Measurements from ENCODE around the gene ANO2. TPM values are rescaled to one million over a fixed set of nuclear protein-coding genes. Genes with fewer than 3 reads are reported as not detected.

Gene ANO2
- total and polyA plus RNA-seq, 2 donors (not counting 3 experiments of a cell fraction or from before 2014, with no cell fraction given), result 15.4 to 65.0 TPM

DNA sequence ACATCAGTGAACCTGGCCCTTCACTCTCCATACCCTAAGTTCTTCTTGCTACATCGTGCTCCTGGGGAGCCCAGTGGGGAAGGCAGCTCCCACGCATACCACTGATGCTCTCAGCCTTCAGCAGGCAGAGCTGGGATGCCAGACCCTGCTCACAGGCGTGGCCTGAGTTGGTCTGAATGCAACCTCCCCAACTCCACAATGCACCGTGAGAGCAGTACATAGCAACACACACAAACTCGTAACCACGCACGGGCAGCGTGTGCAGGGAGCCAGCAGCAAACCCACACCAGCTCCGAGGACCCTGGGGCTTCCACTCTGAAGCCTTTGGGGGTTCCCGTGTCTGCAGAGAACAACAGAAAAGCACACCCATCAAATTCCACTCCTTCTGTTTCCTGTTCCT, 37.3 kb downstream of the ANO2 start:
- ChIA-PET POLR2A (no interaction called here), CTCF (interaction anchor here (1.0 kb wide), 1 partner anchor 9 kb away, joined by 3 read pairs; no protein-coding TSS in a partner anchor)
- Histone ChIP-seq H4K20me1 (replicated peaks; ENCODE audit: control insufficient read depth, extremely low read depth, insufficient read depth, low read length) (no peaks in the 10 kb centered on the region), H3K9me1 (replicated peaks; ENCODE audit: control insufficient read depth, extremely low read depth, insufficient read depth, low read length) (no peaks in the 10 kb centered on the region), H3K4me1 (ENCODE audit: control insufficient read depth, extremely low read depth, insufficient read depth, low read length) (no peaks in the 10 kb centered on the region), H3K79me2 (ENCODE audit: control insufficient read depth, insufficient read depth, low read length) (no peaks in the 10 kb centered on the region), H3K9ac (replicated peaks; ENCODE audit: extremely low read depth, insufficient read depth, low read length) (no peak overlapping the region), H3K27me3 (ENCODE audit: control insufficient read depth in 2 of 2, insufficient read depth in 2 of 2, low read length in 2 of 2) (no peaks in the 10 kb centered on the region), H2AFZ (ENCODE audit: low read depth, low read length) (no peak overlapping the region), H3K4me2 (ENCODE audit: insufficient read depth, low read length) (no peak overlapping the region), H3K4me3 (replicated peaks in 1 of 3; ENCODE audit: insufficient read depth in 1 of 3, low read depth in 1 of 3, low read length in 3 of 3) (no peak overlapping the region), H3K9me3 (replicated peaks; ENCODE audit: control insufficient read depth, insufficient read depth, low read length) (no peaks in the 10 kb centered on the region), H3K27ac (ENCODE audit: insufficient read depth, low read depth, low read length) (no peak overlapping the region), H3K36me3 (ENCODE audit: control insufficient read depth in 2 of 2, extremely low read depth in 1 of 2, insufficient read depth in 2 of 2, low read length in 2 of 2) (peaks cover 11 to 54% of the 10 kb centered on the region in 2 experiments)
- intact Hi-C loops (cut with micrococcal nuclease), result no loop called here
- no TSS peak for BruUV-seq (replicated peaks)
- DNase-seq (ENCODE audit: low read depth, low spot score) (no peak), FAIRE-seq (no peak)
- TF ChIP-seq, protein P1, sequence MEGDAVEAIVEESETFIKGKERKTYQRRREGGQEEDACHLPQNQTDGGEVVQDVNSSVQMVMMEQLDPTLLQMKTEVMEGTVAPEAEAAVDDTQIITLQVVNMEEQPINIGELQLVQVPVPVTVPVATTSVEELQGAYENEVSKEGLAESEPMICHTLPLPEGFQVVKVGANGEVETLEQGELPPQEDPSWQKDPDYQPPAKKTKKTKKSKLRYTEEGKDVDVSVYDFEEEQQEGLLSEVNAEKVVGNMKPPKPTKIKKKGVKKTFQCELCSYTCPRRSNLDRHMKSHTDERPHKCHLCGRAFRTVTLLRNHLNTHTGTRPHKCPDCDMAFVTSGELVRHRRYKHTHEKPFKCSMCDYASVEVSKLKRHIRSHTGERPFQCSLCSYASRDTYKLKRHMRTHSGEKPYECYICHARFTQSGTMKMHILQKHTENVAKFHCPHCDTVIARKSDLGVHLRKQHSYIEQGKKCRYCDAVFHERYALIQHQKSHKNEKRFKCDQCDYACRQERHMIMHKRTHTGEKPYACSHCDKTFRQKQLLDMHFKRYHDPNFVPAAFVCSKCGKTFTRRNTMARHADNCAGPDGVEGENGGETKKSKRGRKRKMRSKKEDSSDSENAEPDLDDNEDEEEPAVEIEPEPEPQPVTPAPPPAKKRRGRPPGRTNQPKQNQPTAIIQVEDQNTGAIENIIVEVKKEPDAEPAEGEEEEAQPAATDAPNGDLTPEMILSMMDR (IDR thresholded peaks at IDR 0.05; ENCODE audit: extremely low read depth in 1 of 2, insufficient read depth in 1 of 2, low read depth in 1 of 2, low read length in 2 of 2), result no peak
- TF ChIP-seq FOS (IDR thresholded peaks at IDR 0.05; ENCODE audit: borderline replicate concordance, insufficient read depth, low read length) (no peak), MYC (IDR thresholded peaks at IDR 0.05; ENCODE audit: low read depth, low read length) (no peak)
- dilution Hi-C loops (cut with MboI; ENCODE audit: extremely low pct_ligation_motif_present, low sequenced_read_pairs), result no loop called here

DNA sequence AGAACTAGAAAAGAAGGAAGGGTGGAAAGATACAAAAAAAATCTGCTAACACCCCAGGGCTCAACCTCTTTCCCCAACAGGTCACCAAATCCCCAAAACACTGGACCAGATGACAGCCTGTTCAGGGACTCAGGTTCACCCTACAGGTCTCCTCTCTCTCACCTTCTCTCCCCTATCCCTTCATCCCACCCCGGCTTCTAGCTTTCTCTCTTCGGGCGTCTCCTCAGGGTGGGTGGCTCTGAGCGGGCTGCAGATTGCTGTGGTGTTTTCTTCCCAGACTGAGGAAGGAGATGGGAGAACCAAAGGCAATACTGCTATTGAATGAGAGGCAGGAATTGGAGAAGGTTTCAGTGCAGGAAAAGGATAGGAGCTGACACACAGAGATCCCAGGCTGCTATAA, 39.3 kb downstream of the ANO2 start:
- FAIRE-seq (no peak), DNase-seq (ENCODE audit: low read depth, low spot score) (no peak)
- intact Hi-C loops (cut with micrococcal nuclease) (no loop called here), dilution Hi-C loops (cut with MboI; ENCODE audit: extremely low pct_ligation_motif_present, low sequenced_read_pairs) (no loop called here)
- H3K9ac ChIP-seq (replicated peaks; ENCODE audit: extremely low read depth, insufficient read depth, low read length), result no peak overlapping the region
- no TSS peak for BruUV-seq (replicated peaks)
- H3K79me2 ChIP-seq (ENCODE audit: control insufficient read depth, insufficient read depth, low read length), result no peaks in the 10 kb centered on the region
- POLR2A ChIA-PET, result no interaction called here
- CTCF ChIA-PET, result no interaction called here
- no peaks in the 10 kb centered on the region for H3K4me1 ChIP-seq (ENCODE audit: control insufficient read depth, extremely low read depth, insufficient read depth, low read length)
- H3K27ac ChIP-seq (ENCODE audit: insufficient read depth, low read depth, low read length), result no peak overlapping the region
- no peak overlapping the region for H3K4me3 ChIP-seq (replicated peaks in 1 of 3; ENCODE audit: insufficient read depth in 1 of 3, low read depth in 1 of 3, low read length in 3 of 3)
- H4K20me1 ChIP-seq (replicated peaks; ENCODE audit: control insufficient read depth, extremely low read depth, insufficient read depth, low read length), result peaks cover 8% of the 10 kb centered on the region
- H3K9me3 ChIP-seq (replicated peaks; ENCODE audit: control insufficient read depth, insufficient read depth, low read length), result no peaks in the 10 kb centered on the region
- H3K36me3 ChIP-seq (ENCODE audit: control insufficient read depth in 2 of 2, extremely low read depth in 1 of 2, insufficient read depth in 2 of 2, low read length in 2 of 2), result peaks cover 21 to 45% of the 10 kb centered on the region in 2 experiments
- H3K27me3 ChIP-seq (ENCODE audit: control insufficient read depth in 2 of 2, insufficient read depth in 2 of 2, low read length in 2 of 2), result no peaks in the 10 kb centered on the region
- TF ChIP-seq FOS (IDR thresholded peaks at IDR 0.05; ENCODE audit: borderline replicate concordance, insufficient read depth, low read length) (no peak), JUN (IDR thresholded peaks at IDR 0.05; ENCODE audit: borderline replicate concordance, insufficient read depth, insufficient read length, low read depth) (no peak), GATA2 (IDR thresholded peaks at IDR 0.05; ENCODE audit: insufficient read depth, insufficient read length, low read depth, low read length) (no peak), EZH2 (IDR thresholded peaks at IDR 0.05; ENCODE audit: borderline replicate concordance, low read depth, low read length, severe bottlenecking) (no peak), MYC (IDR thresholded peaks at IDR 0.05; ENCODE audit: low read depth, low read length) (no peak), POLR2AphosphoS5 (IDR thresholded peaks at IDR 0.05; ENCODE audit: insufficient read depth, low read depth, low read length) (no peak), POLR2A (IDR thresholded peaks at IDR 0.05; ENCODE audit: low read depth, low read length) (no peak)
- TF ChIP-seq, protein P2, sequence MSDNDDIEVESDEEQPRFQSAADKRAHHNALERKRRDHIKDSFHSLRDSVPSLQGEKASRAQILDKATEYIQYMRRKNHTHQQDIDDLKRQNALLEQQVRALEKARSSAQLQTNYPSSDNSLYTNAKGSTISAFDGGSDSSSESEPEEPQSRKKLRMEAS (IDR thresholded peaks at IDR 0.05; ENCODE audit: insufficient read depth, insufficient read length), result no peak
- TF ChIP-seq, protein P1 (IDR thresholded peaks at IDR 0.05; ENCODE audit: extremely low read depth in 1 of 2, insufficient read depth in 1 of 2, low read depth in 1 of 2, low read length in 2 of 2), result no peak
- no peaks in the 10 kb centered on the region for H3K9me1 ChIP-seq (replicated peaks; ENCODE audit: control insufficient read depth, extremely low read depth, insufficient read depth, low read length)
- H2AFZ ChIP-seq (ENCODE audit: low read depth, low read length), result no peak overlapping the region
- H3K4me2 ChIP-seq (ENCODE audit: insufficient read depth, low read length), result no peak overlapping the region
